ENCODE data around the gene BAIAP2. TPM values are rescaled to one million over a fixed set of nuclear protein-coding genes. Genes with fewer than 3 reads are reported as not detected.
A peak's percentile ranks its signal among the peaks of the same experiment; 100 is the strongest.

Gene BAIAP2
- total and polyA plus RNA-seq, 2 of the 13 experiments (the other 11 are each of a cell fraction or from before 2014, with no cell fraction given): 22.5 to 24.0 TPM

DNA sequence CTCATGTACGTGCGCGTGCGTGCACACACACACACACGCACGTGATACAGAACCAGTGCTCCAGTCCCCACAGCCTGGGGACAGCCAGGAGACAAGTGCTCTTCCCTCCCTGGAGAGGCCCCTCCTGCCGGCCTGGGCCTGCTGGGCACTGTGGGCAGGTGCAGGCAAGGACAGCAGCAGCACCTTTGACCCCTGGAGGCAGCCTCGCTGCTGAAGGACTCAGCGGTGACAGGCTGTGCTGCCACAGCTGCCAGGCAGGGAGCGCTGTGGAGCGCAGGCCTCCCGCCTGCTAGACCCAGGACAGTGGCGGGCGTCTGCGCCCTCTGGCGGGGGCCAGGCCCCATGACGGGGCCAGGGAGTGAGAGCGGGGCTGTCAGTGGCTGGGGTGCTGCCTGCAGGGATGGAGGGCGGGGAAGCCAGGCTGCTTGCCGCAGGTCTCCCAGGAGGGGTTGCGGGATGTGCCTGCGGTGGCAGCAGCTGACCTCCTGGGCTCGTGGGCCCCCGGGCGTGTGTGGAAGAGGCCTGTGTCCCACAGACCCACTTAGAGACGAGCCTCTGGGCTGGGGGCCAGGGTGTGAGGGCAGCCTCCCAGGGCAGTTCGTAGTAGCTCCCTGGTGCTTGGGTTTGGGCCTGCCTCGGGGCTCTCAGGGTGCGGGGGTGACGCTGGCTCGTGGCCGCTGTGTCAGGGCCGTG is 66.8 kb downstream of the BAIAP2 start (continued):
- TF ChIP-seq, protein P1, sequence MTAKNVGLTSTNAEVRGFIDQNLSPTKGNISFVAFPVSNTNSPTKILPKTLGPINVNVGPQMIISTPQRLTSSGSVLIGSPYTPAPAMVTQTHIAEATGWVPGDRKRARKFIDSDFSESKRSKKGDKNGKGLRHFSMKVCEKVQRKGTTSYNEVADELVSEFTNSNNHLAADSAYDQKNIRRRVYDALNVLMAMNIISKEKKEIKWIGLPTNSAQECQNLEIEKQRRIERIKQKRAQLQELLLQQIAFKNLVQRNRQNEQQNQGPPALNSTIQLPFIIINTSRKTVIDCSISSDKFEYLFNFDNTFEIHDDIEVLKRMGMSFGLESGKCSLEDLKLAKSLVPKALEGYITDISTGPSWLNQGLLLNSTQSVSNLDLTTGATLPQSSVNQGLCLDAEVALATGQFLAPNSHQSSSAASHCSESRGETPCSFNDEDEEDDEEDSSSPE (CRISPR knock-in tag; IDR thresholded peaks at IDR 0.05): peak; percentile 87
- TF ChIP-seq ZNF652 (CRISPR knock-in tag; IDR thresholded peaks at IDR 0.05; ENCODE audit: borderline replicate concordance, low read depth): peak; percentile 64; the same call in 1 of the 2 replicates
- no peak for TF ChIP-seq ZFP36L1 (CRISPR knock-in tag; IDR thresholded peaks at IDR 0.05)
- TF ChIP-seq KMT2A (CRISPR knock-in tag; IDR thresholded peaks at IDR 0.05): peak; percentile 67; the same call in 1 of the 2 replicates
- TF ChIP-seq ZNF674 (CRISPR knock-in tag; IDR thresholded peaks at IDR 0.05; ENCODE audit: low read depth): no peak
- TF ChIP-seq, protein P2, sequence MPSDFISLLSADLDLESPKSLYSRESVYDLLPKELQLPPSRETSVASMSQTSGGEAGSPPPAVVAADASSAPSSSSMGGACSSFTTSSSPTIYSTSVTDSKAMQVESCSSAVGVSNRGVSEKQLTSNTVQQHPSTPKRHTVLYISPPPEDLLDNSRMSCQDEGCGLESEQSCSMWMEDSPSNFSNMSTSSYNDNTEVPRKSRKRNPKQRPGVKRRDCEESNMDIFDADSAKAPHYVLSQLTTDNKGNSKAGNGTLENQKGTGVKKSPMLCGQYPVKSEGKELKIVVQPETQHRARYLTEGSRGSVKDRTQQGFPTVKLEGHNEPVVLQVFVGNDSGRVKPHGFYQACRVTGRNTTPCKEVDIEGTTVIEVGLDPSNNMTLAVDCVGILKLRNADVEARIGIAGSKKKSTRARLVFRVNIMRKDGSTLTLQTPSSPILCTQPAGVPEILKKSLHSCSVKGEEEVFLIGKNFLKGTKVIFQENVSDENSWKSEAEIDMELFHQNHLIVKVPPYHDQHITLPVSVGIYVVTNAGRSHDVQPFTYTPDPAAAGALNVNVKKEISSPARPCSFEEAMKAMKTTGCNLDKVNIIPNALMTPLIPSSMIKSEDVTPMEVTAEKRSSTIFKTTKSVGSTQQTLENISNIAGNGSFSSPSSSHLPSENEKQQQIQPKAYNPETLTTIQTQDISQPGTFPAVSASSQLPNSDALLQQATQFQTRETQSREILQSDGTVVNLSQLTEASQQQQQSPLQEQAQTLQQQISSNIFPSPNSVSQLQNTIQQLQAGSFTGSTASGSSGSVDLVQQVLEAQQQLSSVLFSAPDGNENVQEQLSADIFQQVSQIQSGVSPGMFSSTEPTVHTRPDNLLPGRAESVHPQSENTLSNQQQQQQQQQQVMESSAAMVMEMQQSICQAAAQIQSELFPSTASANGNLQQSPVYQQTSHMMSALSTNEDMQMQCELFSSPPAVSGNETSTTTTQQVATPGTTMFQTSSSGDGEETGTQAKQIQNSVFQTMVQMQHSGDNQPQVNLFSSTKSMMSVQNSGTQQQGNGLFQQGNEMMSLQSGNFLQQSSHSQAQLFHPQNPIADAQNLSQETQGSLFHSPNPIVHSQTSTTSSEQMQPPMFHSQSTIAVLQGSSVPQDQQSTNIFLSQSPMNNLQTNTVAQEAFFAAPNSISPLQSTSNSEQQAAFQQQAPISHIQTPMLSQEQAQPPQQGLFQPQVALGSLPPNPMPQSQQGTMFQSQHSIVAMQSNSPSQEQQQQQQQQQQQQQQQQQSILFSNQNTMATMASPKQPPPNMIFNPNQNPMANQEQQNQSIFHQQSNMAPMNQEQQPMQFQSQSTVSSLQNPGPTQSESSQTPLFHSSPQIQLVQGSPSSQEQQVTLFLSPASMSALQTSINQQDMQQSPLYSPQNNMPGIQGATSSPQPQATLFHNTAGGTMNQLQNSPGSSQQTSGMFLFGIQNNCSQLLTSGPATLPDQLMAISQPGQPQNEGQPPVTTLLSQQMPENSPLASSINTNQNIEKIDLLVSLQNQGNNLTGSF (CRISPR knock-in tag; IDR thresholded peaks at IDR 0.05): 0 out of 2 replicates have a peak, but pooled peaks have one; percentile 61
- peak; percentile 73; the same call in 1 of the 2 replicates for TF ChIP-seq KDM1A (CRISPR knock-in tag; IDR thresholded peaks at IDR 0.05)
- TF ChIP-seq NKX3-1 (CRISPR knock-in tag; IDR thresholded peaks at IDR 0.05): no peak
- TF ChIP-seq, protein P3, sequence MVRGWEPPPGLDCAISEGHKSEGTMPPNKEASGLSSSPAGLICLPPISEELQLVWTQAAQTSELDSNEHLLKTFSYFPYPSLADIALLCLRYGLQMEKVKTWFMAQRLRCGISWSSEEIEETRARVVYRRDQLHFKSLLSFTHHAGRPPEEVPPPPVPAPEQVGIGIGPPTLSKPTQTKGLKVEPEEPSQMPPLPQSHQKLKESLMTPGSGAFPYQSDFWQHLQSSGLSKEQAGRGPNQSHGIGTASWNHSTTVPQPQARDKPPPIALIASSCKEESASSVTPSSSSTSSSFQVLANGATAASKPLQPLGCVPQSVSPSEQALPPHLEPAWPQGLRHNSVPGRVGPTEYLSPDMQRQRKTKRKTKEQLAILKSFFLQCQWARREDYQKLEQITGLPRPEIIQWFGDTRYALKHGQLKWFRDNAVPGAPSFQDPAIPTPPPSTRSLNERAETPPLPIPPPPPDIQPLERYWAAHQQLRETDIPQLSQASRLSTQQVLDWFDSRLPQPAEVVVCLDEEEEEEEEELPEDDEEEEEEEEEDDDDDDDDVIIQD (CRISPR knock-in tag; IDR thresholded peaks at IDR 0.05; ENCODE audit: low read depth): peak; percentile 87
- peak; percentile 86; the same call in 1 of the 2 replicates for TF ChIP-seq ADNP (CRISPR knock-in tag; IDR thresholded peaks at IDR 0.05)
- TF ChIP-seq BCL6 (CRISPR knock-in tag; IDR thresholded peaks at IDR 0.05): peak; percentile 82
- TF ChIP-seq ZNF780A (CRISPR knock-in tag; IDR thresholded peaks at IDR 0.05): peak; percentile 91; the same call in 1 of the 2 replicates
- TF ChIP-seq RORA (CRISPR knock-in tag; IDR thresholded peaks at IDR 0.05): no peak
- peak; percentile 92 for TF ChIP-seq MED1 (CRISPR knock-in tag; IDR thresholded peaks at IDR 0.05)
- TF ChIP-seq, protein P4, sequence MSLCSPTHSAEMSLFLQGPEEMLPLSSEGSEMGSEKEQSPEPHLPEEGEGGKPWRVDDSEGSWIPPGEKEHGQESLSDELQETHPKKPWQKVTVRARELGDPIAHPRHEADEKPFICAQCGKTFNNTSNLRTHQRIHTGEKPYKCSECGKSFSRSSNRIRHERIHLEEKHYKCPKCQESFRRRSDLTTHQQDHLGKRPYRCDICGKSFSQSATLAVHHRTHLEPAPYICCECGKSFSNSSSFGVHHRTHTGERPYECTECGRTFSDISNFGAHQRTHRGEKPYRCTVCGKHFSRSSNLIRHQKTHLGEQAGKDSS (CRISPR knock-in tag; IDR thresholded peaks at IDR 0.05; ENCODE audit: borderline replicate concordance, low read depth): peak; percentile 96
- no peak for TF ChIP-seq CC2D1A (CRISPR knock-in tag; IDR thresholded peaks at IDR 0.05)
- peak; percentile 38 for TF ChIP-seq KDM6A (CRISPR knock-in tag; IDR thresholded peaks at IDR 0.05; ENCODE audit: low read depth)
- TF ChIP-seq NFKB2 (CRISPR knock-in tag; IDR thresholded peaks at IDR 0.05; ENCODE audit: borderline replicate concordance): 0 out of 2 replicates have a peak, but pooled peaks have one; percentile 51
- TF ChIP-seq GABPB1 (CRISPR knock-in tag; IDR thresholded peaks at IDR 0.05): peak; percentile 86
